Natural killer cell (primary cell): Measurements from ENCODE around the gene GDF15. TPM values are rescaled to one million over a fixed set of nuclear protein-coding genes. Genes with fewer than 3 reads are reported as not detected.
"Not testable (repeated sequence)": the region's sequence is repeated elsewhere in the genome, so short reads cannot be mapped to it uniquely, and the experiment has no call there.

Experiments used
- ATAC-seq, 3 donors: fragments of 150-1000 bp in 2 of 3; fragments of 200-7000 bp in 1 of 3; cut with Tn5 transposase; 1 replicate in 1 of 3; 2 replicates in 2 of 3; pipeline ENCODE4 v1.10.0; 2021; ENCODE audit warnings: mild to moderate bottlenecking in 2 of 3, moderate library complexity in 2 of 3
- DNase-seq, 2 donors: peaks; one replicate each; pipeline versions ENCODE4 v3.0.0 to v3.0.0-alpha.2; 2013 to 2021; ENCODE audit warnings: mixed read lengths in 1 of 2
- H3K27ac ChIP-seq: one replicate; pipeline ENCODE4 v1.5.1; 2013; ENCODE audit warnings: mild to moderate bottlenecking, low read length
- H3K27me3 ChIP-seq: one replicate; pipeline ENCODE4 v1.6.1; 2013; ENCODE audit warnings: low read length; ENCODE audit not compliant: control insufficient read depth, insufficient read depth
- H3K36me3 ChIP-seq: one replicate; pipeline ENCODE4 v1.6.1; 2013; ENCODE audit warnings: low read length; ENCODE audit not compliant: control insufficient read depth, insufficient read depth
- H3K4me1 ChIP-seq: one replicate; pipeline ENCODE4 v1.6.1; 2013; ENCODE audit warnings: low read length; ENCODE audit not compliant: control insufficient read depth, insufficient read depth
- H3K4me3 ChIP-seq: one replicate; pipeline ENCODE4 v1.5.1; 2013; ENCODE audit warnings: low read length
- H3K9me3 ChIP-seq: one replicate; pipeline ENCODE4 v1.6.1; 2013; ENCODE audit warnings: low read length; ENCODE audit not compliant: control insufficient read depth, insufficient read depth
- H3K27ac Mint-ChIP-seq, 2 donors: one replicate each; pipeline ENCODE4 v1.8.0; 2022; ENCODE audit warnings: mild to moderate bottlenecking in 2 of 2, mixed read lengths in 2 of 2, moderate library complexity in 1 of 2
- H3K27me3 Mint-ChIP-seq, 2 donors: one replicate each; pipeline ENCODE4 v1.8.0; 2022; ENCODE audit warnings: low read depth in 2 of 2, mixed read lengths in 2 of 2
- H3K36me3 Mint-ChIP-seq: one replicate; pipeline ENCODE4 v1.8.0; 2022; ENCODE audit warnings: mixed read lengths
- H3K4me1 Mint-ChIP-seq, 2 donors: one replicate each; pipeline ENCODE4 v1.8.0; 2022; ENCODE audit warnings: mixed read lengths in 2 of 2
- H3K4me3 Mint-ChIP-seq: one replicate; pipeline ENCODE4 v1.8.0; 2022; ENCODE audit warnings: mild to moderate bottlenecking, moderate library complexity, mixed read lengths
- H3K9me3 Mint-ChIP-seq, 2 donors: one replicate each; pipeline ENCODE4 v1.8.0; 2022; ENCODE audit warnings: mixed read lengths in 2 of 2
- WGBS: methylation state at CpG from one replicate; pipeline ENCODE4 v1.1.7; 2013; ENCODE audit warnings: missing lambda C conversion rate; ENCODE audit not compliant: insufficient coverage; 5-methylcytosine and 5-hydroxymethylcytosine counted together
- intact Hi-C: fragments of 100-400 bp; cut with micrococcal nuclease; formaldehyde crosslinking; loops from one replicate; pipeline ENCODE4 v1.14.2; 2022
- total RNA-seq, 4 donors: library from RNA; stranded (reverse); fragments of 120-200 nt in 1 of 4; gene quantifications; one replicate each; pipeline versions ENCODE4 v1.2.3 to v1.2.4, GENCODE V29; 2013 to 2022
- TF ChIP-seq, protein P1 (sequence below): fragments of 200-600 bp; IDR thresholded peaks from one replicate; pipeline ENCODE4 v1.8.0; 2022; ENCODE audit warnings: antibody characterized with exemption

The GDF15 gene
- total RNA-seq, 3 donors from 2014 or later (not counting 1 experiment from before 2014, with no cell fraction given), result 0.85 to 1.5 TPM; not detected in 1

DNA sequence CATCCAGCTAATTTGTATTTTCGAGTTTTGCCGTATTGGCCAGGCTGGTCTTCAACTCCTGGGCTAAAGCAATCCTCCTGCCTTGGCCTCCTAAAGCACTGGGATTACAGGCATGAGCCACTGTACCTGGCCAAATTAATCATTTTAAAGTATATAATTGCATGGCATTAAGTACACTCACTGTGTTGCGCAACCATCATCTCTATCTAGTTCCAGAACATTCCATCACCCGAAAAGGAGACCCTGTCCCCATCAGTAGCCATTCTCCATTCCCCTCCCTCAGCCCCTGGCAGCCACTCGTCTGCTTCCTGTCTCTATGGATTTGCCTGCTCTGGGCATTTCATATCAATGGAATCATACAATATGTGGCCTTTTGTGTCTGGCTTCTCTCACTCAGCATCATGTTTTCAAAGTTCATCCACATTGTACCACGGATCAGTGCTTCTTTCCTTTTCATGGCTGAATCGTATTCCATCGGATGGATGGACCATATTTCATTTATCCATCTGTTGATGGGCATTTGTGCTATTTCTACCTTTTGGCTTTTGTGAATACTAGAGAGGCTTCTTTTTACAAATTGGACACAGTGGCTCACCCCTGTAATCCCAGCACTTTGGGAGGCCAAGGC lies 32.5 kb upstream of the GDF15 start:
- H3K36me3 ChIP-seq, result peaks cover 20% of the 10 kb centered on the region
- no peak overlapping the region for H3K27ac ChIP-seq
- no peaks in the 10 kb centered on the region for H3K4me1 ChIP-seq
- Mint-ChIP-seq H3K27ac (no peak overlapping the region), H3K4me1 (no peaks in the 10 kb centered on the region), H3K9me3 (no peaks in the 10 kb centered on the region), H3K36me3 (no peaks in the 10 kb centered on the region), H3K27me3 (no peaks in the 10 kb centered on the region), H3K4me3 (no peak overlapping the region)
- DNase-seq (no peak), ATAC-seq (no peak)
- TF ChIP-seq, protein P1, sequence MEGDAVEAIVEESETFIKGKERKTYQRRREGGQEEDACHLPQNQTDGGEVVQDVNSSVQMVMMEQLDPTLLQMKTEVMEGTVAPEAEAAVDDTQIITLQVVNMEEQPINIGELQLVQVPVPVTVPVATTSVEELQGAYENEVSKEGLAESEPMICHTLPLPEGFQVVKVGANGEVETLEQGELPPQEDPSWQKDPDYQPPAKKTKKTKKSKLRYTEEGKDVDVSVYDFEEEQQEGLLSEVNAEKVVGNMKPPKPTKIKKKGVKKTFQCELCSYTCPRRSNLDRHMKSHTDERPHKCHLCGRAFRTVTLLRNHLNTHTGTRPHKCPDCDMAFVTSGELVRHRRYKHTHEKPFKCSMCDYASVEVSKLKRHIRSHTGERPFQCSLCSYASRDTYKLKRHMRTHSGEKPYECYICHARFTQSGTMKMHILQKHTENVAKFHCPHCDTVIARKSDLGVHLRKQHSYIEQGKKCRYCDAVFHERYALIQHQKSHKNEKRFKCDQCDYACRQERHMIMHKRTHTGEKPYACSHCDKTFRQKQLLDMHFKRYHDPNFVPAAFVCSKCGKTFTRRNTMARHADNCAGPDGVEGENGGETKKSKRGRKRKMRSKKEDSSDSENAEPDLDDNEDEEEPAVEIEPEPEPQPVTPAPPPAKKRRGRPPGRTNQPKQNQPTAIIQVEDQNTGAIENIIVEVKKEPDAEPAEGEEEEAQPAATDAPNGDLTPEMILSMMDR, result no peak
- intact Hi-C loops, result no loop called here
- H3K9me3 ChIP-seq, result no peaks in the 10 kb centered on the region
- H3K27me3 ChIP-seq, result no peaks in the 10 kb centered on the region
- no peak overlapping the region for H3K4me3 ChIP-seq
- 97% methylated on average over 8 of the region's 8 CpGs for WGBS

DNA sequence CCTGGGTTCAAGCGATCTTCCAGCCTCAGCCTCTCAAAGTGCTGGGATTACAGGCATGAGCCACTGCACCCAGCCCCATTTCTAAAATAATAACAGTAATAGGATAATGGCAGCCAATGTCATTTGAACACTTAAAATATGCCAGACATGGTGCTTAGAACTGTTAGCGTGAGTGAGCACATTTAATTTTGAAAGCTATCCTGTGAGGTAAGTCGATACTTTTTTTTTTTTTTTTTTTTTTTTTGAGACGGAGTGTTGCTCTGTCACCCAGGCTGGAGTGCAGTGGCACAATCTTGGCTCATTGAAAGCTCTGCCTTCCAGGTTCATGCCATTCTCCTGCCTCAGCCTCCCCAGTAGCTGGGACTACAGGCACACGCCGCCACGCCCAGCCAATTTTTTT lies 31.2 kb upstream of the GDF15 start:
- H3K4me1 ChIP-seq, H3K9me3 ChIP-seq, H3K9me3 Mint-ChIP-seq, H3K27me3 Mint-ChIP-seq, H3K27me3 ChIP-seq, H3K36me3 Mint-ChIP-seq, DNase-seq, H3K4me3 ChIP-seq, intact Hi-C loops, H3K27ac ChIP-seq, H3K27ac Mint-ChIP-seq, H3K4me3 Mint-ChIP-seq, ATAC-seq, H3K4me1 Mint-ChIP-seq: not testable (repeated sequence)
- H3K36me3 ChIP-seq, result peaks cover 24% of the 10 kb centered on the region
- 99% methylated on average over 5 of the region's 7 CpGs for WGBS

DNA sequence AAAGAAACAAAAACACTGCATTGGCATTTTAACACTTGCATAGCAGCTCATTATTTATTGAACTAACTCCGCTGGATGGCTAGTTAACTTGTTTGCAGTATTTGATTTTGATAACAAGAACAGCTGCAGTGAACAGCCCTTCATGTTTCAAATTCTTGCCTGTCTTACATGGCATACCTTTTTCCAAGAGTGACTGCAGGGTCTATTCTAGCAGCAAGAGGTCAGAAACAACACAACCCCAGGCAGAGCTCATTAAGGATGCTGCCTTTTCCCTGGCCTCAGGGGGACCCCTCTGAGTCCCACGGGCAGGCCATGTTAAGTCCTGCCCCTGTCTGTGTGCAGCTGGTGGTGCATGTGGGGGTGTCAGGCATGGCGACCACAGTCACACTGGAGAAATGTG lies 28.9 kb upstream of the GDF15 start:
- Histone ChIP-seq H3K4me1 (no peaks in the 10 kb centered on the region), H3K36me3 (peaks cover 33% of the 10 kb centered on the region), H3K4me3 (no peak overlapping the region), H3K9me3 (no peaks in the 10 kb centered on the region), H3K27me3 (no peaks in the 10 kb centered on the region), H3K27ac (no peak overlapping the region)
- H3K9me3 Mint-ChIP-seq, result no peaks in the 10 kb centered on the region
- no peaks in the 10 kb centered on the region for H3K27me3 Mint-ChIP-seq
- H3K27ac Mint-ChIP-seq, result no peak overlapping the region
- no peak for DNase-seq
- TF ChIP-seq, protein P1, result no peak
- intact Hi-C loops, result no loop called here
- 100% methylated on average over 3 of the region's 3 CpGs for WGBS
- no peak overlapping the region for H3K4me3 Mint-ChIP-seq
- ATAC-seq, result no peak
- peaks cover 0 to 5% of the 10 kb centered on the region in 2 donors for H3K4me1 Mint-ChIP-seq
- peaks cover 7% of the 10 kb centered on the region for H3K36me3 Mint-ChIP-seq

DNA sequence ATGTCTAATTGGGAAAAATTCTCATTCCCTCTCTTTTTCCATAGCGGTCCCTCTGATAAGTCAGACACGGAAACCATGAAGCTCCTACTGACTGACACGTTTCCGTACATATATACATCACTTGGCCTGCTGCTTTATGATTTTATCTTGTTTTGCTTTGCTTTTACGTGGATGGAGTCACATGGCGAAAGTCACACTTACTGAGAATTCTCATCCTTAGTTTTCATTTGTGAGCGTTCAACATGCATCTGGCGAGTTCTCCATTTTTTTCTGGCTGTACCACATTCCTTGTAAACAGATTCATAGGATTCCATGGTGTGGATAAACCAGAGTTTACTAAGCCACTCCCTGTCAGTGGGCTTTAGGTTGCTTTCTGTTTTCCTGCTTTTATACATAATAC lies 24.3 kb upstream of the GDF15 start:
- Histone ChIP-seq H3K4me3 (no peak overlapping the region), H3K27me3 (no peaks in the 10 kb centered on the region), H3K4me1 (peaks cover 3% of the 10 kb centered on the region), H3K36me3 (peaks cover 40% of the 10 kb centered on the region), H3K9me3 (no peaks in the 10 kb centered on the region), H3K27ac (no peak overlapping the region)
- Mint-ChIP-seq H3K4me3 (no peak overlapping the region), H3K9me3 (no peaks in the 10 kb centered on the region), H3K4me1 (peaks cover 0 to 5% of the 10 kb centered on the region in 2 donors), H3K36me3 (peaks cover 7% of the 10 kb centered on the region), H3K27me3 (no peaks in the 10 kb centered on the region), H3K27ac (no peak overlapping the region)
- TF ChIP-seq, protein P1, result no peak
- WGBS, result 97% methylated on average over 8 of the region's 8 CpGs
- ATAC-seq (no peak), DNase-seq (no peak)
- intact Hi-C loops, result no loop called here
